HCT116 (cell line): ENCODE results near the gene MAP4K4. TPM values are rescaled to one million over a fixed set of nuclear protein-coding genes. Genes with fewer than 3 reads are reported as not detected.

ENCODE experiments used
- ATAC-seq: fragments of 200-7000 bp; cut with Tn5 transposase; 2 replicates; pipeline ENCODE4 v1.9.1; 2020; ENCODE audit warnings: mild to moderate bottlenecking, moderate library complexity
- BruUV-seq: library from RNA; stranded (reverse); fragments of 400-500 nt; replicated peaks from 2 replicates; lab custom pipeline; 2021; lab: Mats Ljungman, UMichigan
- CTCF ChIA-PET: fragments of 300-600 bp; sonication (Branson Sonifier 250); formaldehyde crosslinking; loops from one replicate; lab custom pipeline; 2021; ENCODE audit warnings: antibody characterized with exemption; lab: Charles Lee
- POLR2A ChIA-PET: fragments of 300-600, 350-600 bp; sonication (Branson Sonifier 250); formaldehyde crosslinking; loops from one replicate; lab custom pipeline; 2021; ENCODE audit warnings: antibody characterized with exemption; lab: Charles Lee
- RAD21 ChIA-PET, 2 experiments: fragments of 300-600 bp; sonication (Branson Sonifier 250); formaldehyde crosslinking; loops; one replicate each; lab custom pipeline; 2023; ENCODE audit warnings: low total read pairs in 2 of 2; ENCODE audit not compliant: uncharacterized antibody in 2 of 2, unreplicated experiment in 2 of 2, low non-redundant PET in 1 of 2; lab: Charles Lee
- DNase-seq: peaks from one replicate; pipeline ENCODE4 v3.0.0-alpha.2; 2010; ENCODE audit warnings: low read depth, low spot score
- H2AFZ ChIP-seq: fragments of 200-600 bp; shearing (Covaris generic), sonication (generic); 2 replicates; pipeline ENCODE4 v1.6.1; 2017; ENCODE audit warnings: low read depth, mixed run types, mixed read lengths, antibody characterized with exemption, low read length; ENCODE audit not compliant: poor library complexity, severe bottlenecking
- H3K27ac ChIP-seq: 2 replicates; pipeline ENCODE4 v1.5.1; 2012; ENCODE audit warnings: low read depth, low read length
- H3K27me3 ChIP-seq: fragments of 200-600 bp; sonication (generic); 2 replicates; pipeline ENCODE4 v1.6.1; 2016; ENCODE audit warnings: mixed run types, low read length, mixed read lengths; ENCODE audit not compliant: insufficient read depth
- H3K36me3 ChIP-seq, 2 experiments: fragments of 200-500 bp in 1 of 2; fragments of 200-600 bp in 1 of 2; sonication (Bioruptor generic) in 1 of 2; sonication (generic) in 1 of 2; 2 replicates each; pipeline versions ENCODE4 v1.5.1 to v1.6.1; 2014 to 2016; ENCODE audit warnings: low read length in 2 of 2, inconsistent platforms in 1 of 2, mixed read lengths in 1 of 2, mixed run types in 1 of 2; ENCODE audit not compliant: insufficient read depth in 2 of 2, control insufficient read depth in 1 of 2
- H3K4me1 ChIP-seq, 2 experiments: fragments of 200-600 bp in 1 of 2; sonication (generic) in 1 of 2; 2 replicates each; pipeline versions ENCODE4 v1.5.1 to v1.6.1; 2012 to 2017; ENCODE audit warnings: low read length in 2 of 2, inconsistent platforms in 1 of 2, mild to moderate bottlenecking in 1 of 2, mixed read lengths in 1 of 2, mixed run types in 1 of 2, moderate library complexity in 1 of 2; ENCODE audit not compliant: insufficient read depth in 2 of 2, control insufficient read depth in 1 of 2
- H3K4me2 ChIP-seq: fragments of 200-600 bp; sonication (generic); 2 replicates; pipeline ENCODE4 v1.6.1; 2017; ENCODE audit warnings: mixed run types, low read length, mixed read lengths
- H3K4me3 ChIP-seq, 2 experiments: fragments of 200-600 bp in 1 of 2; sonication (generic) in 1 of 2; replicated peaks in 1 of 2; 2 replicates each; pipeline ENCODE4 v1.5.1; 2011 to 2016; ENCODE audit warnings: low read length in 2 of 2, control low read depth in 1 of 2, low read depth in 1 of 2, mild to moderate bottlenecking in 1 of 2, mixed read lengths in 1 of 2, mixed run types in 1 of 2
- H3K79me2 ChIP-seq: fragments of 200-600 bp; sonication (generic); 2 replicates; pipeline ENCODE4 v1.6.1; 2017; ENCODE audit warnings: mild to moderate bottlenecking, mixed run types, low read length, moderate library complexity, mixed read lengths; ENCODE audit not compliant: insufficient read depth
- H3K9ac ChIP-seq: fragments of 200-600 bp; sonication (generic); 2 replicates; pipeline ENCODE4 v1.6.1; 2016; ENCODE audit warnings: low read length, mixed read lengths
- H3K9me2 ChIP-seq: fragments of 200-600 bp; sonication (generic), shearing (Covaris generic); 2 replicates; pipeline ENCODE4 v1.6.1; 2017; ENCODE audit warnings: mixed run types, mild to moderate bottlenecking, moderate library complexity; ENCODE audit not compliant: insufficient read depth
- H3K9me3 ChIP-seq, 2 experiments: fragments of 200-500 bp in 1 of 2; fragments of 200-600 bp in 1 of 2; sonication (Bioruptor generic) in 1 of 2; sonication (generic) in 1 of 2; 2 replicates each; pipeline ENCODE4 v1.6.1; 2014 to 2017; ENCODE audit warnings: low read length in 2 of 2, mixed read lengths in 2 of 2, inconsistent platforms in 1 of 2, low read depth in 1 of 2, mild to moderate bottlenecking in 1 of 2, mixed run types in 1 of 2, moderate library complexity in 1 of 2; ENCODE audit not compliant: control insufficient read depth in 1 of 2, insufficient read depth in 1 of 2
- H4K20me1 ChIP-seq: fragments of 200-600 bp; sonication (generic), shearing (Covaris generic); 2 replicates; pipeline ENCODE4 v1.6.1; 2017; ENCODE audit warnings: mixed run types, mild to moderate bottlenecking, moderate library complexity; ENCODE audit not compliant: insufficient read depth
- ATF3 ChIP-seq: IDR thresholded peaks from 2 replicates; pipeline ENCODE4 v1.6.1; 2012
- CEBPB ChIP-seq: IDR thresholded peaks from 2 replicates; pipeline ENCODE4 v1.6.1; 2012; ENCODE audit warnings: low read depth
- CTCF ChIP-seq, 3 experiments: fragments of 200-600 bp in 1 of 3; sonication (generic) in 1 of 3; IDR thresholded peaks in 2 of 3; conservative IDR thresholded peaks in 1 of 3; 2 replicates each; pipeline ENCODE4 v1.5.1; 2012 to 2017; ENCODE audit warnings: low read depth in 2 of 3, low read length in 2 of 3, antibody characterized with exemption in 1 of 3, borderline replicate concordance in 1 of 3, control low read depth in 1 of 3, mild to moderate bottlenecking in 1 of 3, mixed read lengths in 1 of 3, mixed run types in 1 of 3, moderate library complexity in 1 of 3; ENCODE audit not compliant: insufficient read depth in 1 of 3
- ELF1 ChIP-seq: IDR thresholded peaks from 2 replicates; pipeline ENCODE4 v1.6.1; 2012; ENCODE audit warnings: low read depth, borderline replicate concordance
- FOSL1 ChIP-seq: IDR thresholded peaks from 2 replicates; pipeline ENCODE4 v1.6.1; 2012; ENCODE audit warnings: low read depth
- POLR2A ChIP-seq: IDR thresholded peaks from 2 replicates; pipeline ENCODE4 v1.7.0; 2011; ENCODE audit warnings: borderline replicate concordance; ENCODE audit not compliant: insufficient read depth, insufficient read length; ENCODE audit errors: extremely low read depth
- POLR2AphosphoS5 ChIP-seq: IDR thresholded peaks from 2 replicates; pipeline ENCODE4 v1.6.1; 2011; ENCODE audit warnings: mild to moderate bottlenecking, low read depth, low read length, moderate library complexity
- RAD21 ChIP-seq: IDR thresholded peaks from 2 replicates; pipeline ENCODE4 v1.6.1; 2012; ENCODE audit warnings: low read depth, mild to moderate bottlenecking
- SIN3A ChIP-seq: IDR thresholded peaks from 2 replicates; pipeline ENCODE4 v1.6.1; 2012; ENCODE audit warnings: low read depth
- SP1 ChIP-seq: IDR thresholded peaks from 2 replicates; pipeline ENCODE4 v1.6.1; 2012; ENCODE audit warnings: low read depth
- TCF7L2 ChIP-seq: IDR thresholded peaks from 2 replicates; pipeline ENCODE4 v1.7.0; 2011; ENCODE audit warnings: borderline replicate concordance, inconsistent platforms; ENCODE audit not compliant: insufficient read depth, insufficient read length; ENCODE audit errors: extremely low read depth
- ZNF274 ChIP-seq: fragments of 200-500 bp; sonication (Bioruptor generic); IDR thresholded peaks from 2 replicates; pipeline ENCODE4 v1.6.1; 2014; ENCODE audit warnings: mild to moderate bottlenecking, low read depth, low read length, inconsistent platforms
- intact Hi-C: fragments of 100-400 bp; cut with micrococcal nuclease; formaldehyde crosslinking; loops from 2 replicates; pipeline ENCODE4 v1.10.0; 2022
- total RNA-seq: library from RNA; stranded (reverse); gene quantifications from one replicate; pipeline ENCODE4 v1.2.1, GENCODE V29; 2021; ENCODE audit not compliant: unreplicated experiment
- TF ChIP-seq, protein P1 (sequence below): IDR thresholded peaks from 2 replicates; pipeline ENCODE4 v1.6.1; 2012; ENCODE audit warnings: low read depth

MAP4K4 gene
- total RNA-seq, 1 experiment from 2014 or later, result 62.3 TPM

GRCh38 chr2:101837354-101837753 lies 139.8 kb downstream of the MAP4K4 start (continued):
- TF ChIP-seq, protein P1, sequence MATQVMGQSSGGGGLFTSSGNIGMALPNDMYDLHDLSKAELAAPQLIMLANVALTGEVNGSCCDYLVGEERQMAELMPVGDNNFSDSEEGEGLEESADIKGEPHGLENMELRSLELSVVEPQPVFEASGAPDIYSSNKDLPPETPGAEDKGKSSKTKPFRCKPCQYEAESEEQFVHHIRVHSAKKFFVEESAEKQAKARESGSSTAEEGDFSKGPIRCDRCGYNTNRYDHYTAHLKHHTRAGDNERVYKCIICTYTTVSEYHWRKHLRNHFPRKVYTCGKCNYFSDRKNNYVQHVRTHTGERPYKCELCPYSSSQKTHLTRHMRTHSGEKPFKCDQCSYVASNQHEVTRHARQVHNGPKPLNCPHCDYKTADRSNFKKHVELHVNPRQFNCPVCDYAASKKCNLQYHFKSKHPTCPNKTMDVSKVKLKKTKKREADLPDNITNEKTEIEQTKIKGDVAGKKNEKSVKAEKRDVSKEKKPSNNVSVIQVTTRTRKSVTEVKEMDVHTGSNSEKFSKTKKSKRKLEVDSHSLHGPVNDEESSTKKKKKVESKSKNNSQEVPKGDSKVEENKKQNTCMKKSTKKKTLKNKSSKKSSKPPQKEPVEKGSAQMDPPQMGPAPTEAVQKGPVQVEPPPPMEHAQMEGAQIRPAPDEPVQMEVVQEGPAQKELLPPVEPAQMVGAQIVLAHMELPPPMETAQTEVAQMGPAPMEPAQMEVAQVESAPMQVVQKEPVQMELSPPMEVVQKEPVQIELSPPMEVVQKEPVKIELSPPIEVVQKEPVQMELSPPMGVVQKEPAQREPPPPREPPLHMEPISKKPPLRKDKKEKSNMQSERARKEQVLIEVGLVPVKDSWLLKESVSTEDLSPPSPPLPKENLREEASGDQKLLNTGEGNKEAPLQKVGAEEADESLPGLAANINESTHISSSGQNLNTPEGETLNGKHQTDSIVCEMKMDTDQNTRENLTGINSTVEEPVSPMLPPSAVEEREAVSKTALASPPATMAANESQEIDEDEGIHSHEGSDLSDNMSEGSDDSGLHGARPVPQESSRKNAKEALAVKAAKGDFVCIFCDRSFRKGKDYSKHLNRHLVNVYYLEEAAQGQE, result no peak
- no peak for TF ChIP-seq RAD21
- TF ChIP-seq FOSL1, result no peak
- TF ChIP-seq CEBPB, result no peak
- no peak for TF ChIP-seq POLR2AphosphoS5
- no peak for TF ChIP-seq CTCF (IDR thresholded peaks at IDR 0.05 in 2 of 3, conservative IDR thresholded peaks at IDR 0.05 in 1 of 3; ENCODE audit: borderline replicate concordance in 1 of 3, insufficient read depth in 1 of 3, low read depth in 2 of 3, low read length in 2 of 3)
- TF ChIP-seq POLR2A, result no peak
- TF ChIP-seq, all 23 proteins: peak for 0

DNA sequence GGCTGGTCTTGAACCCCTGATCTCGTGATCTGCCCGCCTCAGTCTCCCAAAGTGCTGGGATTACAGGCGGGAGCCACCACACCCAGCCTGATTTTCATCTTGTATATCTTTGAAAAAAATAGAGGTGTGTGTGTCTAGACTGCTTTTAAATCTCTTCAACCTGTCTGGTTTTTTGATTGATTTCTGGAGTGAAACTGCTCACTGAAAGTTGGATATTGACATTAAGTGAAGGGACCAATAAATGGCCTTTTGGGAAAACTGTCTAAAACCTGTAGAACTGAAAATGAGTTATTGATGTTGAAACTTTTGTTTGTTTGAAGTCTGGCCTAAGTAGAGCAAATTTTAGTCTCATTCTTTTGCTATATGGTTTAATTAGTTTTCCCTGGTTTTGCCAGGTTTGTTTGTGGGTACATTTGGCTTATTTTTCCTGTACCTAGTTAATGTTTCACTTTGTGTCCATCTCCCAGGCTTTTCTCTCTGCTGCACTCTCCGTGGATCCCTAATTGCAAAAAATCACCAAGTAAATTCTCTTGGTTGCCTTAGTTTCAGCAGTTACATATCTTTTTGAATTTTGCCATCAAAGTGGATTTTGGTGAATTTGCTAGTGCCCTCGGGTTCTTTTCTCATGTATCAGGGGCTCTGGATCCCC lies 144.3 kb downstream of the MAP4K4 start:
- ChIA-PET POLR2A (no interaction called here), CTCF (interaction anchor here (1.3 kb wide), 1 partner anchor 10 kb away, joined by 7 read pairs; no protein-coding TSS in a partner anchor), RAD21 (no interaction called here)
- Histone ChIP-seq H4K20me1 (no peaks in the 10 kb centered on the region), H3K9ac (no peak overlapping the region), H3K79me2 (no peaks in the 10 kb centered on the region), H3K4me3 (no peak overlapping the region), H3K9me3 (no peaks in the 10 kb centered on the region), H3K36me3 (peaks cover 6 to 19% of the 10 kb centered on the region in 2 experiments; a peak in 3 of 4 replicates), H3K4me1 (no peaks in the 10 kb centered on the region), H2AFZ (no peak overlapping the region), H3K9me2 (no peaks in the 10 kb centered on the region), H3K27me3 (no peaks in the 10 kb centered on the region), H3K4me2 (no peak overlapping the region), H3K27ac (no peak overlapping the region)
- ATAC-seq, result no peak
- no TSS peak for BruUV-seq
- no peak for DNase-seq
- intact Hi-C loops, result no loop called here
- TF ChIP-seq ATF3, result no peak
- no peak for TF ChIP-seq FOSL1
- TF ChIP-seq TCF7L2, result no peak
- no peak for TF ChIP-seq ELF1
- TF ChIP-seq SP1, result no peak
- TF ChIP-seq SIN3A, result no peak
- no peak for TF ChIP-seq CEBPB
- TF ChIP-seq CTCF (IDR thresholded peaks at IDR 0.05 in 2 of 3, conservative IDR thresholded peaks at IDR 0.05 in 1 of 3; ENCODE audit: borderline replicate concordance in 1 of 3, insufficient read depth in 1 of 3, low read depth in 2 of 3, low read length in 2 of 3), result no peak
- TF ChIP-seq ZNF274, result no peak
